OCI-LY7 (cell line): ENCODE measurements around the gene FOLR2. TPM values are rescaled to one million over a fixed set of nuclear protein-coding genes. Genes with fewer than 3 reads are reported as not detected.

ENCODE experiments used
- BruUV-seq: library from RNA; stranded (reverse); fragments of 400-500 nt; replicated peaks from 2 replicates; lab custom pipeline; 2021; lab: Mats Ljungman, UMichigan
- CTCF ChIA-PET: fragments of 300-600 bp; sonication (Branson Sonifier 250); formaldehyde crosslinking; loops from one replicate; lab custom pipeline; 2022; ENCODE audit warnings: antibody characterized with exemption; ENCODE audit not compliant: unreplicated experiment; lab: Charles Lee
- POLR2A ChIA-PET: fragments of 300-600 bp; sonication (Branson Sonifier 250); formaldehyde crosslinking; loops from one replicate; lab custom pipeline; 2022; ENCODE audit warnings: antibody characterized with exemption; lab: Charles Lee
- DNase-seq: peaks from one replicate; pipeline ENCODE4 v3.0.0-alpha.2; 2015; ENCODE audit warnings: low spot score
- H2AFZ ChIP-seq: fragments of 200-600 bp; sonication (generic), shearing (Covaris generic); 2 replicates; pipeline ENCODE4 v1.6.1; 2014; ENCODE audit warnings: mild to moderate bottlenecking, antibody characterized with exemption, low read length, moderate library complexity
- H3K27ac ChIP-seq: fragments of 200-600 bp; sonication (generic); 2 replicates; pipeline ENCODE4 v1.5.1; 2014; ENCODE audit warnings: mixed run types, low read depth, mild to moderate bottlenecking, moderate library complexity, low read length, inconsistent platforms; ENCODE audit not compliant: poor library complexity, severe bottlenecking
- H3K36me3 ChIP-seq: fragments of 200-600 bp; sonication (generic); 2 replicates; pipeline ENCODE4 v1.6.1; 2014; ENCODE audit warnings: mild to moderate bottlenecking, antibody characterized with exemption, low read length, moderate library complexity, mixed read lengths; ENCODE audit not compliant: insufficient read depth
- H3K4me1 ChIP-seq: fragments of 200-600 bp; sonication (generic); 2 replicates; pipeline ENCODE4 v1.5.1; 2014; ENCODE audit warnings: mild to moderate bottlenecking, low read length; ENCODE audit not compliant: insufficient read depth, poor library complexity, severe bottlenecking
- H3K4me2 ChIP-seq: fragments of 200-600 bp; sonication (generic); 2 replicates; pipeline ENCODE4 v1.6.1; 2014; ENCODE audit warnings: mild to moderate bottlenecking, low read length
- H3K4me3 ChIP-seq: fragments of 200-600 bp; sonication (generic); 2 replicates; pipeline ENCODE4 v1.5.1; 2014; ENCODE audit warnings: mild to moderate bottlenecking, low read depth, low read length; ENCODE audit not compliant: poor library complexity, severe bottlenecking
- H3K79me2 ChIP-seq: fragments of 200-600 bp; sonication (generic); 2 replicates; pipeline ENCODE4 v1.6.1; 2016; ENCODE audit warnings: low read depth, mild to moderate bottlenecking, low read length, moderate library complexity, mixed read lengths; ENCODE audit not compliant: insufficient read depth
- H3K9me2 ChIP-seq: fragments of 200-600 bp; sonication (generic); 2 replicates; pipeline ENCODE4 v1.6.1; 2016; ENCODE audit warnings: mild to moderate bottlenecking, low read length, mixed read lengths; ENCODE audit not compliant: insufficient read depth
- H3K9me3 ChIP-seq: fragments of 200-600 bp; sonication (generic); 2 replicates; pipeline ENCODE4 v1.6.1; 2014; ENCODE audit warnings: mild to moderate bottlenecking, mixed run types, low read length, mixed read lengths
- H4K20me1 ChIP-seq: fragments of 200-600 bp; sonication (generic); 2 replicates; pipeline ENCODE4 v1.6.1; 2014; ENCODE audit warnings: mild to moderate bottlenecking, antibody characterized with exemption, low read length, moderate library complexity, mixed read lengths; ENCODE audit not compliant: insufficient read depth
- CTCF ChIP-seq: fragments of 200-600 bp; sonication (generic); conservative IDR thresholded peaks from 2 replicates; pipeline ENCODE4 v1.5.1; 2014; ENCODE audit warnings: mild to moderate bottlenecking, antibody characterized with exemption, low read length, moderate library complexity, mixed read lengths
- EZH2phosphoT487 ChIP-seq: fragments of 200-600 bp; sonication (generic); IDR thresholded peaks from 2 replicates; pipeline ENCODE4 v1.6.1; 2018; ENCODE audit warnings: low read depth, borderline replicate concordance, mild to moderate bottlenecking, mixed run types, antibody characterized with exemption, low read length, moderate library complexity, mixed read lengths
- intact Hi-C: fragments of 100-400 bp; cut with micrococcal nuclease; formaldehyde crosslinking; loops from one replicate; pipeline ENCODE4 v1.10.0; 2022; ENCODE audit not compliant: unreplicated experiment
- total RNA-seq, 2 experiments: library from RNA; depleted of rRNA in 1 of 2; stranded (reverse); fragments of >200 nt in 1 of 2; shearing (Covaris generic) in 1 of 2; gene quantifications; 2 replicates each; pipeline ENCODE4 v1.2.3, GENCODE V29; 2014 to 2022

The FOLR2 gene
- total RNA-seq, 2 experiments from 2014 or later: 12.8 to 14.4 TPM

- H3K9me3 ChIP-seq: no peaks in the 10 kb centered on the region
- H3K27ac ChIP-seq: no peak overlapping the region
- ChIA-PET POLR2A (no interaction called here), CTCF (no interaction called here)
- no peak overlapping the region for H3K4me3 ChIP-seq
- no peak overlapping the region for H2AFZ ChIP-seq
- no peaks in the 10 kb centered on the region for H3K9me2 ChIP-seq
- no peak for TF ChIP-seq EZH2phosphoT487
- no peak for TF ChIP-seq CTCF
- H3K36me3 ChIP-seq: peaks cover 37% of the 10 kb centered on the region
- intact Hi-C loops: loop anchor here (5.0 kb wide), 1 partner anchor 192 kb away; the partner anchor contains the start of gene CLPB
- H3K79me2 ChIP-seq: no peaks in the 10 kb centered on the region
- BruUV-seq: no TSS peak
- DNase-seq: no peak
- no peaks in the 10 kb centered on the region for H3K4me1 ChIP-seq
- H3K4me2 ChIP-seq: no peak overlapping the region
- H4K20me1 ChIP-seq: no peaks in the 10 kb centered on the region
Observed at GRCh38 chr11:72239849-72240460, 23.4 kb downstream of the FOLR2 start.

- DNase-seq: no peak
- intact Hi-C loops: no loop called here
Observed at GRCh38 chr11:72240461-72241290, 24.1 kb downstream of the FOLR2 start.

More at GRCh38 chr11:72240461-72241290, 24.1 kb downstream of the FOLR2 start:
- Histone ChIP-seq H3K4me3 (no peak overlapping the region), H3K79me2 (no peaks in the 10 kb centered on the region), H2AFZ (no peak overlapping the region), H4K20me1 (no peaks in the 10 kb centered on the region), H3K36me3 (peaks cover 30% of the 10 kb centered on the region), H3K27ac (no peak overlapping the region), H3K9me3 (no peaks in the 10 kb centered on the region), H3K4me1 (no peaks in the 10 kb centered on the region), H3K4me2 (no peak overlapping the region), H3K9me2 (no peaks in the 10 kb centered on the region)
- ChIA-PET CTCF (no interaction called here), POLR2A (no interaction called here)
- no TSS peak for BruUV-seq
- TF ChIP-seq EZH2phosphoT487: no peak
- TF ChIP-seq CTCF: no peak
